Osteocyte (in vitro differentiated cells): ENCODE results near the gene ZNF197. TPM values are rescaled to one million over a fixed set of nuclear protein-coding genes. Genes with fewer than 3 reads are reported as not detected.
"Not testable (repeated sequence)": the region's sequence is repeated elsewhere in the genome, so short reads cannot be mapped to it uniquely, and the experiment has no call there.

Source experiments
- DNase-seq: peaks from one replicate; pipeline ENCODE4 v3.0.0; 2021; ENCODE audit warnings: mixed read lengths; ENCODE audit not compliant: unreplicated experiment; ENCODE audit errors: extremely low spot score
- H3K27ac Mint-ChIP-seq: one replicate; pipeline ENCODE4 v1.8.0; 2021; ENCODE audit warnings: mild to moderate bottlenecking, mixed read lengths; ENCODE audit not compliant: unreplicated experiment
- H3K27me3 Mint-ChIP-seq: one replicate; pipeline ENCODE4 v1.8.0; 2021; ENCODE audit warnings: mixed read lengths; ENCODE audit not compliant: unreplicated experiment
- H3K36me3 Mint-ChIP-seq: one replicate; pipeline ENCODE4 v1.8.0; 2021; ENCODE audit warnings: mixed read lengths; ENCODE audit not compliant: unreplicated experiment
- H3K4me1 Mint-ChIP-seq: one replicate; pipeline ENCODE4 v1.8.0; 2021; ENCODE audit warnings: mixed read lengths; ENCODE audit not compliant: unreplicated experiment
- H3K4me3 Mint-ChIP-seq: one replicate; pipeline ENCODE4 v1.8.0; 2021; ENCODE audit warnings: mild to moderate bottlenecking, moderate library complexity, mixed read lengths; ENCODE audit not compliant: unreplicated experiment
- H3K9me3 Mint-ChIP-seq: one replicate; pipeline ENCODE4 v1.8.0; 2021; ENCODE audit warnings: mixed read lengths; ENCODE audit not compliant: unreplicated experiment
- total RNA-seq: library from RNA; stranded (reverse); gene quantifications from 2 replicates; pipeline ENCODE4 v1.2.1, GENCODE V29; 2021
- TF ChIP-seq, protein P1 (sequence below): fragments of 200-600 bp; sonication (generic); IDR thresholded peaks from 2 replicates; pipeline ENCODE4 v1.5.0; 2021; ENCODE audit warnings: antibody characterized with exemption, mild to moderate bottlenecking, moderate library complexity

The ZNF197 gene
- total RNA-seq, 1 donor from 2014 or later: 21.9 TPM

DNA sequence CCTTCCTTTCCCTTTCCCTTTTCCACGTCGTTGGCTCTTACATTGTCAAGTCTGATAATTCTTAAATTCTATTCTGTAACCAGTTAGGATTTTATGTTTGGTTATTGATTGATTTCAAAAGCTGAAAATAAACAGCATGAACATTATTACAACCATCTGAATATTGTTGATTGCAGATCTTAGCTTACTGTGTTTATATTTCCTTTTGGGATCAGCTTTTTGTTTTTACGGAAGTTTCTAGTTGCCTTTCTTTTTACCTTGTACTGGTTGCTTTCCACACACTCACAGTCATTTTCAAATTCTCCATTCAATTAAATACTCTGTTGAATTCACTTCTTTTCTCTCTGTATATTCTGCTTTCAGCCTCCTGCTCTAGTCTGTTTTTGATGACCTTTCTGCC is 40.3 kb downstream of the ZNF197 start:
- Mint-ChIP-seq H3K4me1 (no peaks in the 10 kb centered on the region), H3K9me3 (peaks cover 20% of the 10 kb centered on the region), H3K36me3 (peaks cover 25% of the 10 kb centered on the region), H3K27me3 (no peaks in the 10 kb centered on the region), H3K27ac (no peak overlapping the region), H3K4me3 (no peak overlapping the region)
- TF ChIP-seq, protein P1, sequence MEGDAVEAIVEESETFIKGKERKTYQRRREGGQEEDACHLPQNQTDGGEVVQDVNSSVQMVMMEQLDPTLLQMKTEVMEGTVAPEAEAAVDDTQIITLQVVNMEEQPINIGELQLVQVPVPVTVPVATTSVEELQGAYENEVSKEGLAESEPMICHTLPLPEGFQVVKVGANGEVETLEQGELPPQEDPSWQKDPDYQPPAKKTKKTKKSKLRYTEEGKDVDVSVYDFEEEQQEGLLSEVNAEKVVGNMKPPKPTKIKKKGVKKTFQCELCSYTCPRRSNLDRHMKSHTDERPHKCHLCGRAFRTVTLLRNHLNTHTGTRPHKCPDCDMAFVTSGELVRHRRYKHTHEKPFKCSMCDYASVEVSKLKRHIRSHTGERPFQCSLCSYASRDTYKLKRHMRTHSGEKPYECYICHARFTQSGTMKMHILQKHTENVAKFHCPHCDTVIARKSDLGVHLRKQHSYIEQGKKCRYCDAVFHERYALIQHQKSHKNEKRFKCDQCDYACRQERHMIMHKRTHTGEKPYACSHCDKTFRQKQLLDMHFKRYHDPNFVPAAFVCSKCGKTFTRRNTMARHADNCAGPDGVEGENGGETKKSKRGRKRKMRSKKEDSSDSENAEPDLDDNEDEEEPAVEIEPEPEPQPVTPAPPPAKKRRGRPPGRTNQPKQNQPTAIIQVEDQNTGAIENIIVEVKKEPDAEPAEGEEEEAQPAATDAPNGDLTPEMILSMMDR: no peak
- no peak for DNase-seq

DNA sequence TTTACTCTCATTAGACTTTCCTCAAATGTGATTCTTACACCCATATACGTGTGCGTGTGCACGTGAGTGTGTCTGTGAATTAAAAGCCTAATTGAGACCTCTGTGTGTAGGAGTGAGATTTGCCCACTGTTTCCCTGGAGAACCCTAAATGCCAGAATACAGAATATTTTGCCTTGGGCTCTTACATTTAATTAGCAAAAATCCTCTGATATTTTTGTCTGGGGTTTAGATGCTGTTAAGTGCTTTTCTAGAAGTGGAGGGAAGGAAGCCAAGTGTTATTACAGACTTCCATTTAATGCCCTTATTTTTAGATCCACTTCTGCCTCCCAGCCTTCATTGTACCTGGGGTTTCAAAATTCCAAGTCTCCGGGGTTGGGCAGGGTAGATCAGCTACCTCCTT is 41.5 kb downstream of the ZNF197 start:
- no peak overlapping the region for H3K4me3 Mint-ChIP-seq
- no peaks in the 10 kb centered on the region for H3K4me1 Mint-ChIP-seq
- TF ChIP-seq, protein P1: no peak
- H3K27ac Mint-ChIP-seq: no peak overlapping the region
- no peaks in the 10 kb centered on the region for H3K27me3 Mint-ChIP-seq
- no peak for DNase-seq
- peaks cover 16% of the 10 kb centered on the region for H3K9me3 Mint-ChIP-seq
- peaks cover 15% of the 10 kb centered on the region for H3K36me3 Mint-ChIP-seq

DNA sequence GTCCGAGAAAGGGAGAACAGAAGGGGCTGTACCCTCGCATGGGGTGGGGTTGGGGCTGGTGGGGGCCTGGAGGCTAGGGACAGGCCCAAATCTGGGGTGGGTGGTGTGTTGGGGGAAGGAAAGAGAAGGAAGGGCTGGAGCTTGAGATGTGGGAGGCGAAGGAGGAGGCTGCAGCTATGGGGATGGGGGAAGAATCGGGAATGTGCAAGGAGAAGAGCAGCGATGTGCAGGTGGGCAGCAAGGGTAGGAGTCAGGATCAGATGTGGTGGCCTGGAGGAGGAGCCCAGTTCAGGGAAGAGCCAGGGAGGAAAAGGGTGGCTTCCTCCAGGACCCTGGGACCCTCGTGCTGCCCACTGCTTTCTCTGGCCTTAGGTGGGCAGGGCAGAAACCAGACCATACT is 44.9 kb downstream of the ZNF197 start:
- Mint-ChIP-seq H3K4me3 (no peak overlapping the region), H3K36me3 (peaks cover 8% of the 10 kb centered on the region), H3K4me1 (no peaks in the 10 kb centered on the region), H3K27ac (no peak overlapping the region), H3K9me3 (peaks cover 19% of the 10 kb centered on the region), H3K27me3 (no peaks in the 10 kb centered on the region)
- TF ChIP-seq, protein P1: no peak
- DNase-seq: no peak

DNA sequence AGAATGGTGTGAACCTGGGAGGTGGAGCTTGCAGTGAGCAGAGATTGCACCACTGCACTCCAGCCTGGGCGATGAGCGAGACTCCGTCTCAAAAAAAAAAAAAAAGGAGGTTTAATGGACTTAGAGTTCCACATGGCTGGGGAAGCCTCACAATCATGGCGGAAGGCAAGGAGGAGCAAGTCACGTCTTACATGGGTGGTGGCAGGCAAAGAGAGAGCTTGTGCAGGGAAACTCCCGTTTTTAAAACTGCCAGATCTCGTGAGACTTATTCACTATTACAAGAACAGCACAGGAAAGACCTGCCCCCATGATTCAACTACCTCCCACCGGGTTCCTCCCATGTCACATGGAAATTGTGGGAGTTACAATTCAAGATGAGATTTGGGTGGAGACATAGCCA is 48.6 kb downstream of the ZNF197 start:
- H3K4me3 Mint-ChIP-seq, H3K27me3 Mint-ChIP-seq, H3K36me3 Mint-ChIP-seq, DNase-seq, H3K27ac Mint-ChIP-seq, H3K4me1 Mint-ChIP-seq: not testable (repeated sequence)
- peaks cover 12% of the 10 kb centered on the region for H3K9me3 Mint-ChIP-seq

DNA sequence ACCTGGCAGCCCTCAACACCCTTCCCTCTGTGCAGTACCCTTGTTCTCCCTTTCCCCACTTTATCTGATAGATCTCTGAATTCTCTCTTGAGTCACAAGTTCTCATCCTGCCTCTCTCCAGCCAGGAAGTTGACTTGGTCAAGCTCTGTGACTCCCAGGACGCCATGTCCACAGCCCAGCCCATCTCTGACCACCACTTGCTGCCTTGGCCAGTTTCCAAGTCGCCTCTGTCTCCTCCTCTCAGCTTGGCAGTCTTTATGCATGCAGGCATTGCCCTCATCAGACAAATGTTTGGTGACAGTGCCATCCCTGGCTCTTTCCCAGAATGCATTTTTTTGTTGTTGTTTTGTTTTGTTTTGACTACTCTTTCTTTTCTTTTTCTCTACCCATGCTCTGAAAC is 49.4 kb downstream of the ZNF197 start:
- Mint-ChIP-seq H3K27ac (peak overlapping the region; percentile 5), H3K4me1 (no peaks in the 10 kb centered on the region)

More for the DNA sequence above, 49.4 kb downstream of the ZNF197 start:
- Mint-ChIP-seq H3K9me3 (peaks cover 12% of the 10 kb centered on the region), H3K36me3 (no peaks in the 10 kb centered on the region), H3K27me3 (no peaks in the 10 kb centered on the region), H3K4me3 (no peak overlapping the region)
- TF ChIP-seq, protein P1: no peak
- no peak for DNase-seq
